GM12878 (cell line): Measurements from ENCODE around the gene EXOSC2. TPM values are rescaled to one million over a fixed set of nuclear protein-coding genes. Genes with fewer than 3 reads are reported as not detected.

ENCODE experiments used
- ATAC-seq: fragments of 200-7000 bp; cut with Tn5 transposase; 3 replicates; pipeline ENCODE4 v1.9.1; 2020; ENCODE audit warnings: mild to moderate bottlenecking, moderate library complexity
- BruUV-seq: library from RNA; stranded (reverse); fragments of 400-500 nt; replicated peaks from 2 replicates; lab custom pipeline; 2021; lab: Mats Ljungman, UMichigan
- CTCF ChIA-PET: fragments of 300-600 bp; sonication (Branson Sonifier 250); formaldehyde crosslinking; extraction: SDS; loops from one replicate; lab custom pipeline; 2021; ENCODE audit warnings: inconsistent platforms; lab: Yijun Ruan, JAX
- POLR2A ChIA-PET: fragments of 350-600 bp; formaldehyde crosslinking; extraction: SDS; loops from one replicate; lab custom pipeline; 2021; ENCODE audit warnings: inconsistent platforms; lab: Charles Lee
- RAD21 ChIA-PET: fragments of 300-600 bp; sonication (Branson Sonifier 250); formaldehyde crosslinking; loops from one replicate; lab custom pipeline; 2023; ENCODE audit warnings: antibody characterized with exemption; ENCODE audit not compliant: unreplicated experiment; lab: Charles Lee
- SMC1A ChIA-PET: fragments of 300-600 bp; sonication (Branson Sonifier 250); formaldehyde crosslinking; loops from one replicate; lab custom pipeline; 2023; ENCODE audit not compliant: unreplicated experiment, uncharacterized antibody; lab: Charles Lee
- DNase-seq: peaks from one replicate; pipeline ENCODE4 v3.0.0-alpha.2; 2011; ENCODE audit warnings: low read depth, low spot score
- FAIRE-seq: peaks from 3 replicates; lab custom pipeline; 2011; peaks lifted over from hg19 to GRCh38; lab: Jason Lieb, UNC
- H2AFZ ChIP-seq: 2 replicates; pipeline ENCODE4 v1.6.0; 2011; ENCODE audit warnings: low read depth, low read length, control low read depth; ENCODE audit not compliant: control insufficient read depth
- H3K27ac ChIP-seq: 2 replicates; pipeline ENCODE4 v1.5.1; 2011; ENCODE audit warnings: control low read depth; ENCODE audit not compliant: control insufficient read depth, insufficient read depth
- H3K27me3 ChIP-seq, 2 experiments: replicated peaks in 1 of 2; 2 replicates each; pipeline versions ENCODE4 v1.6.0 to v1.6.1; 2011; ENCODE audit warnings: low read length in 1 of 2; ENCODE audit not compliant: control insufficient read depth in 2 of 2, insufficient read depth in 2 of 2
- H3K36me3 ChIP-seq, 2 experiments: 2 replicates each; pipeline ENCODE4 v1.5.1; 2011; ENCODE audit warnings: low read length in 1 of 2; ENCODE audit not compliant: control insufficient read depth in 2 of 2, insufficient read depth in 2 of 2
- H3K4me1 ChIP-seq: 2 replicates; pipeline ENCODE4 v1.6.1; 2011; ENCODE audit warnings: mild to moderate bottlenecking, low read length, moderate library complexity, mixed read lengths; ENCODE audit not compliant: control insufficient read depth, insufficient read depth
- H3K4me2 ChIP-seq: 2 replicates; pipeline ENCODE4 v1.6.0; 2011; ENCODE audit warnings: control low read depth; ENCODE audit not compliant: control insufficient read depth, insufficient read depth
- H3K4me3 ChIP-seq: fragments of 200-600 bp; sonication (generic); 2 replicates; pipeline ENCODE4 v1.5.1; 2016
- H3K79me2 ChIP-seq: 2 replicates; pipeline ENCODE4 v1.6.0; 2011; ENCODE audit warnings: low read length; ENCODE audit not compliant: control insufficient read depth, insufficient read depth
- H3K9ac ChIP-seq: 2 replicates; pipeline ENCODE4 v1.8.0; 2011; ENCODE audit warnings: low read length, control low read depth, mixed read lengths; ENCODE audit not compliant: control insufficient read depth, insufficient read depth
- H3K9me3 ChIP-seq: replicated peaks from 3 replicates; pipeline ENCODE4 v1.5.1; 2011; ENCODE audit warnings: mild to moderate bottlenecking, low read length; ENCODE audit not compliant: control insufficient read depth, insufficient read depth
- H4K20me1 ChIP-seq: 2 replicates; pipeline ENCODE4 v1.6.0; 2011; ENCODE audit not compliant: control insufficient read depth, insufficient read depth
- CBFB ChIP-seq: IDR thresholded peaks from 2 replicates; pipeline ENCODE4 v1.6.1; 2016; ENCODE audit warnings: antibody characterized with exemption, low read depth
- CHD1 ChIP-seq: IDR thresholded peaks from 2 replicates; pipeline ENCODE4 v1.6.1; 2012; ENCODE audit warnings: low read depth, low read length, improper control_type of control experiment
- MTA2 ChIP-seq: fragments of 450-650 bp; IDR thresholded peaks from 2 replicates; pipeline ENCODE4 v1.6.1; 2016; ENCODE audit warnings: low read depth, mild to moderate bottlenecking, moderate library complexity
- POU2F2 ChIP-seq: IDR thresholded peaks from 3 replicates; pipeline ENCODE4 v1.6.1; 2011; ENCODE audit warnings: low read depth, mild to moderate bottlenecking, low read length, borderline replicate concordance
- SP1 ChIP-seq: IDR thresholded peaks from one replicate; pipeline ENCODE4 v1.6.1; 2011; ENCODE audit warnings: low read depth, low read length
- SPI1 ChIP-seq: IDR thresholded peaks from 2 replicates; pipeline ENCODE4 v1.6.1; 2011; ENCODE audit warnings: low read depth, mild to moderate bottlenecking, low read length, moderate library complexity, borderline replicate concordance; ENCODE audit not compliant: insufficient read depth
- SREBF2 ChIP-seq: IDR thresholded peaks from 2 replicates; pipeline ENCODE4 v1.6.1; 2012; ENCODE audit warnings: mild to moderate bottlenecking, low read length
- SUZ12 ChIP-seq: fragments of 200-600 bp; sonication (generic); IDR thresholded peaks from one replicate; pipeline ENCODE4 v1.6.1; 2018; ENCODE audit warnings: antibody characterized with exemption, mild to moderate bottlenecking; ENCODE audit not compliant: unreplicated experiment
- TBL1XR1 ChIP-seq: IDR thresholded peaks from 2 replicates; pipeline ENCODE4 v1.6.1; 2012; ENCODE audit warnings: low read depth, low read length, improper control_type of control experiment
- ZBTB4 ChIP-seq: fragments of 450-650 bp; formaldehyde crosslinking; IDR thresholded peaks from 2 replicates; pipeline ENCODE4 v1.4.0; 2022; ENCODE audit warnings: mild to moderate bottlenecking, moderate library complexity
- WGBS: methylation state at CpG from one replicate; pipeline ENCODE4 v1.1.6; 2016; ENCODE audit warnings: low lambda C conversion rate; ENCODE audit not compliant: insufficient replicate concordance, insufficient coverage; ENCODE audit errors: missing lambda C conversion rate; 5-methylcytosine and 5-hydroxymethylcytosine counted together
- in situ Hi-C: fragments of 300-500 bp; cut with MboI; formaldehyde crosslinking; loops from 9 replicates; pipeline ENCODE4 v1.14.3; 2018; ENCODE audit warnings: mixed read lengths
- intact Hi-C: fragments of 100-400 bp; cut with micrococcal nuclease; formaldehyde crosslinking; loops from one replicate; pipeline ENCODE4 v1.14.2; 2022; ENCODE audit not compliant: unreplicated experiment
- polyA plus RNA-seq, 11 experiments: library from polyadenylated mRNA; depleted of rRNA in 4 of 11; unstranded in 6 of 11; stranded (reverse) in 5 of 11; fragments of >200 nt; fragmentation: Nextera tagmentation in 4 of 11; fragmentation: Illumina TruSeq in 1 of 11; extraction: Ambion mirVana in 4 of 11; extraction: Trizol in 1 of 11; gene quantifications; 1 replicate in 1 of 11; 2 replicates in 10 of 11; pipeline versions ENCODE4 v1.2.1 to v1.2.3, GENCODE V29; 2011 to 2016; ENCODE audit warnings: inconsistent platforms in 2 of 11, missing spikeins in 2 of 11, low read depth in 1 of 11
- total RNA-seq, 4 experiments: library from RNA; depleted of rRNA in 3 of 4; stranded (reverse); fragments of >200 nt in 3 of 4; fragmentation: Illumina TruSeq in 1 of 4; extraction: Trizol in 1 of 4; gene quantifications; 2 replicates each; pipeline versions ENCODE4 v1.2.1 to v1.2.3, GENCODE V29; 2013 to 2021
- TF ChIP-seq, protein P1 (sequence below): IDR thresholded peaks from 2 replicates; pipeline ENCODE4 v1.6.1; 2012; ENCODE audit warnings: low read depth, low read length, improper control_type of control experiment
- TF ChIP-seq, protein P2 (sequence below): IDR thresholded peaks from 2 replicates; pipeline ENCODE4 v1.6.1; 2011; ENCODE audit warnings: mild to moderate bottlenecking, low read depth, low read length, moderate library complexity; ENCODE audit not compliant: insufficient replicate concordance

EXOSC2 gene
- total and polyA plus RNA-seq, 10 of the 15 experiments (the other 5 are each of a cell fraction or from before 2014, with no cell fraction given) = 26.3 to 55.0 (median 48.0) TPM

DNA sequence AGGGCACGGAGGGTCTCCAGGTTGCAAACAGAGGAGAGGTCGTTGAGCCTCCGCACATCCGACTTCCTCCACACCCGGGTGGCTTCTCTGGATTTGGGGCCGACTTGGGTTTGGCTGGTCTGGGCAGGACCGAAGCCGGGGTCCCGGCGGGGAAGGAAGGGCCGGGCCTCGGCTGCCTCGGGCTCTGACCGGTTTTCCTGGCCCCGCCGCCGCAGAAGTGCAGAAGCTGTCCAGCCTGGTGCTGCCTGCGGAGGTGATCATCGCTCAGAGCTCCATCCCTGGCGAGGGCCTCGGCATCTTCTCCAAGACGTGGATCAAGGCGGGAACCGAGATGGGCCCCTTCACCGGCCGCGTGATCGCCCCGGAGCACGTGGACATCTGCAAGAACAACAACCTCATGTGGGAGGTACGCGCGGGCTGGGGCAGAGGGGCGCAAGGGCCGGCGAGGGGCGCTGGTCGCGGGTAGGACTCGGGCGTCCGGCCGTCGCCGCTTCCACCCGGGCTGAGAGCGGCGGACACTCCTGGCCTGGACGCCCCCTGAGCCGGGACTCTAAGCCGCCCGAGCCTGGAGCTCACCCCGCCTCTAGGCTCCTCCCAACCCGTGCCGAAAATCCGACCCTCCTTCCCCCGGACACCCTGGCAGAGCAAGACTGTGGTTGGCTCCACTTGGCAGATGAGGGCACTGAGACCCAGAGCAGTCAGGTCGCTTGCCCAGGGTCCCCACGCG lies 27.0 kb upstream of the EXOSC2 start:
- in situ Hi-C loops = no loop called here
- peaks cover 14 to 26% of the 10 kb centered on the region in 2 experiments for H3K27me3 ChIP-seq
- no TSS peak for BruUV-seq

GRCh38 chr9:130667120-130667435 lies 26.5 kb upstream of the EXOSC2 start:
- H3K4me1 ChIP-seq = no peaks in the 10 kb centered on the region
- H3K79me2 ChIP-seq = no peaks in the 10 kb centered on the region
- DNase-seq (no peak), ATAC-seq (no peak), FAIRE-seq (no peak)
- no peaks in the 10 kb centered on the region for H3K9me3 ChIP-seq
- ChIA-PET CTCF (no interaction called here), RAD21 (no interaction called here), POLR2A (no interaction called here), SMC1A (no interaction called here)
- no peak overlapping the region for H3K27ac ChIP-seq
- no peaks in the 10 kb centered on the region for H3K36me3 ChIP-seq
- H2AFZ ChIP-seq = no peak overlapping the region
- no peak overlapping the region for H3K9ac ChIP-seq
- BruUV-seq = no TSS peak
- in situ Hi-C loops = no loop called here
- H4K20me1 ChIP-seq = no peaks in the 10 kb centered on the region
- 0% methylated on average over 2 of the region's 4 CpGs for WGBS
- intact Hi-C loops = no loop called here
- no peak overlapping the region for H3K4me2 ChIP-seq
- H3K4me3 ChIP-seq = no peak overlapping the region
- peaks cover 11 to 22% of the 10 kb centered on the region in 2 experiments for H3K27me3 ChIP-seq
- TF ChIP-seq SP1 = no peak
- no peak for TF ChIP-seq POU2F2
- TF ChIP-seq ZBTB4 = no peak
- no peak for TF ChIP-seq CHD1
- TF ChIP-seq, protein P1, sequence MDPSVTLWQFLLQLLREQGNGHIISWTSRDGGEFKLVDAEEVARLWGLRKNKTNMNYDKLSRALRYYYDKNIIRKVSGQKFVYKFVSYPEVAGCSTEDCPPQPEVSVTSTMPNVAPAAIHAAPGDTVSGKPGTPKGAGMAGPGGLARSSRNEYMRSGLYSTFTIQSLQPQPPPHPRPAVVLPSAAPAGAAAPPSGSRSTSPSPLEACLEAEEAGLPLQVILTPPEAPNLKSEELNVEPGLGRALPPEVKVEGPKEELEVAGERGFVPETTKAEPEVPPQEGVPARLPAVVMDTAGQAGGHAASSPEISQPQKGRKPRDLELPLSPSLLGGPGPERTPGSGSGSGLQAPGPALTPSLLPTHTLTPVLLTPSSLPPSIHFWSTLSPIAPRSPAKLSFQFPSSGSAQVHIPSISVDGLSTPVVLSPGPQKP = no peak
- no peak for TF ChIP-seq MTA2
- no peak for TF ChIP-seq CBFB
- TF ChIP-seq SUZ12 = no peak

More for the DNA sequence above, 27.0 kb upstream of the EXOSC2 start:
- H3K36me3 ChIP-seq = no peaks in the 10 kb centered on the region
- H3K9ac ChIP-seq = no peak overlapping the region
- H3K4me3 ChIP-seq = no peak overlapping the region
- TF ChIP-seq, protein P2, sequence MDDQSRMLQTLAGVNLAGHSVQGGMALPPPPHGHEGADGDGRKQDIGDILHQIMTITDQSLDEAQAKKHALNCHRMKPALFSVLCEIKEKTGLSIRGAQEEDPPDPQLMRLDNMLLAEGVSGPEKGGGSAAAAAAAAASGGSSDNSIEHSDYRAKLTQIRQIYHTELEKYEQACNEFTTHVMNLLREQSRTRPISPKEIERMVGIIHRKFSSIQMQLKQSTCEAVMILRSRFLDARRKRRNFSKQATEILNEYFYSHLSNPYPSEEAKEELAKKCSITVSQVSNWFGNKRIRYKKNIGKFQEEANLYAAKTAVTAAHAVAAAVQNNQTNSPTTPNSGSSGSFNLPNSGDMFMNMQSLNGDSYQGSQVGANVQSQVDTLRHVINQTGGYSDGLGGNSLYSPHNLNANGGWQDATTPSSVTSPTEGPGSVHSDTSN = no peak
- TF ChIP-seq SP1 (no peak), SREBF2 (no peak), SPI1 (no peak), TBL1XR1 (no peak)
- H3K79me2 ChIP-seq = no peaks in the 10 kb centered on the region
- no peak for ATAC-seq
- H3K9me3 ChIP-seq = no peaks in the 10 kb centered on the region
- intact Hi-C loops = no loop called here
- H4K20me1 ChIP-seq = no peaks in the 10 kb centered on the region
- whole genome bisulfite sequencing = 28% methylated on average over 50 of the region's 60 CpGs
- H3K4me1 ChIP-seq = no peaks in the 10 kb centered on the region
- CTCF ChIA-PET = no interaction called here
- SMC1A ChIA-PET = no interaction called here
- no peak for FAIRE-seq
- no peak overlapping the region for H2AFZ ChIP-seq
- no peak for DNase-seq
- H3K4me2 ChIP-seq = no peak overlapping the region
- POLR2A ChIA-PET = no interaction called here
- RAD21 ChIA-PET = no interaction called here
- H3K27ac ChIP-seq = no peak overlapping the region
